HG03354 (cell line): ENCODE results near the gene DGKD.

Source experiments
- ATAC-seq: cut with Tn5 transposase; IDR thresholded peaks from one replicate; pipeline ENCODE4 v1.9.1; 2021; ENCODE audit warnings: mild to moderate bottlenecking; ENCODE audit not compliant: unreplicated experiment, poor library complexity, severe bottlenecking

The DGKD gene

DNA sequence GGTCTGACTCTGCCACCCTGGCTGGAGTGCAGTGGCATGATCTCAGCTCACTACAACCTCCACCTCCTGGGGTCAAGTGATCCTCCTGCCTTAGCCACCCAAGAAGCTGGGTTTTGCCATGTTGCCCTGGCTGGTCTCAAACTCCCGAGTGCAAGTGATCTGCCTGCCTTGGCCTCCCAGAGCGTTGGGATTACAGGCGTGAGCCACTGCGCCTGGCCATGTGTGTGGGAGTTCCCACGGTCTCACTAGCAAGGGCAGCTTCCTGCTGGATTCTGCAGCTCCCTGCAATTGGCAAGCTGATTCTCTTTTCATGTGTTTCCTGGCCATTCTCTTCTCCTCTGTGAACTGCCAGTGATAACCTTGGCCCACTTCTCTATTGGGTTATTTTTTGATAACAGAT lies 128.3 kb downstream of the DGKD start:
- ATAC-seq: no peak

DNA sequence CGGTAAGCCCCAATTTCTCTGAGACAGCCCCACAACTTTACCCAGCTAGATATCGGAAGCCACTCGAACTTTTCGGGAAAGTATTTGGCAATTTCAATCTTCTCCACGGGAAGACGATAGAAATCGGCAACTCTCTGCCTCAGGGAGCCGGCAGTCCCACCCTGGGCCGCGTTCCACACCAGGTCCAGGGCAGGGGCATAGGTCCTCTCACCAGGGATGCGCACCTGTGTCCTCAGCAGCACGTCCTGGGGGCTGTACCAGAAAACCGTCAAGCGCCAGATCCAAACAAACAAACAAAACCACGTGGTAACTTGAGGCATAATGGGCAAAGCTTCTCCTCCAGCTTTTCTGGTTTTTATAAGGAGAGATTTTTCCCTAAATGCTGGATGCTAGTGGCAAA lies 131.4 kb downstream of the DGKD start:
- ATAC-seq: no peak

DNA sequence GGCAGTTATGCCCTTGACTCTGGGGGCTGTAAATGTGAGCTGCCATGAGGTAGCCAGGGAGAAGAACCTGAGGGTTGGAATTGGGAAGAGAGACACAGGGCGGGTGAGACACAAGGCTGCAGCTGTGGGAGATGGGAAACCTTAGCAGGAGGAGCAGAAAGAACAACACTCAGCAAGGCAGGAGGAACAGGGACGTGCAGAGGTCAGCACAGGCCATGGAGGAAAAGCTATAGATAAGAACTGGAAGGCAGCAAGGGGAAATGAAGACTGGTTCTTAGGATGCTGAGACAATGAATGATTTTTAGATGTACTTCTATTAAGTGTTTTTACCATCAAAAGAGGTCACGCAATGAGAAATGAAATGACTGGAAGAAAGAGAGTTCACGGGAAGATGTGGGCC lies 132.1 kb downstream of the DGKD start:
- no peak for ATAC-seq

DNA sequence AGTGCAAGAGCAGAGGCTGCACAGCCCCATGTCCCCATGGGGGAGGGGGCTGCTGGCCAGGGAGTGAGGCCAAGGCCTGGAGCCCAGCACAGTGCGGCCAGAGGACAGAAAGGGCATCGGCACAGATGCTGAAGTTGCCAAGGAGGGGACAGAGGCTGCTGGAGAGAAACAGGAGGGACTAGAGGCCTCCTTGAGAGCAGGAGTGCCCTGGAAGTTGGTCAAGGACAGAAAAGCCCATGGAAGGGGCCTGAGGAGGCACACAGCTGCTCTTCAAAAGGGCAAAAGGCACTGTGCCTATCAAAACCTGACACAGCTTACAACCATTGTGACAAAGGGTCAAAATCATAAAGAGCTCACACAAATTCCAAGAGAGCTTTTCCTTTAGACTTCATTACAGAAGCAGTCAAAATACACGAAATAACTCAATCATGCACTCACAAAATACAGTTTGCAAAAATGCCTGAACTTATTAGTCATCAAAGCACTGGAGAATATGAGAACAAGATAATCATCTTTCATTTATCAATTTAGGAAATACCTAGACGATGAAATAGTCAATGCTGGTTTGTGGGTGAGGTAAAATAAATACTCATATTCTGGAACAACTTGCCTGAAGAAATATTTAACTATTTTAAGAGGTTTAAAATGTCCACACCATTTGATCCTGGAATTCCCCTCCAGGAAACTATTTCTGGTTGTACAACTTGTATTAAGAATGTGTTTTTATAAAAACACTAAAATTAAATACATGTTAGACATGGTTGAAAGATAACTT lies 132.7 kb downstream of the DGKD start:
- no peak for ATAC-seq

- ATAC-seq: no peak
These were observed 133.6 kb downstream of the DGKD start for GRCh38 chr2:233487748-233488345.

- no peak for ATAC-seq
These were observed 134.8 kb downstream of the DGKD start for GRCh38 chr2:233489143-233489542.

DNA sequence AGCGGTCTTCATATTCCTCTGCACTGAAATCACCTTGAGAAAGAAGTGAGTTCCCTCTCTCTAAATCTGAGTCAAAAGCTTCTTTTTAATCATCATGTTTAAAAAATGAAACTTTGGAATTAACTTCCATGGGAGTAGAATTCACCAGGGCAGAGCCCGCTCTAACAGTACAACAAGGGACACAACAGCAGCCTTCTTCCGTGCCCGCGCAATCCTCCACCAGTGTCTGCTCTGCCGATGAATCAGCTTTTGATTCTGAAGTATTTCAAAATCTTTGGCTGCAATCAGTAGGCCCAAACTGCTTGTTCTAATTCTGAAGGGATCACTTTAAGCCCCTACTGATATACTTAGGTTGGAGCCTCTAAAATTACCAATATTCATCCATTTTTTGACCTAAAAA lies 135.4 kb downstream of the DGKD start:
- no peak for ATAC-seq

GRCh38 chr2:233490831-233491230 lies 136.5 kb downstream of the DGKD start:
- no peak for ATAC-seq

- ATAC-seq: no peak
These were observed 137.0 kb downstream of the DGKD start for GRCh38 chr2:233491326-233491725.

DNA sequence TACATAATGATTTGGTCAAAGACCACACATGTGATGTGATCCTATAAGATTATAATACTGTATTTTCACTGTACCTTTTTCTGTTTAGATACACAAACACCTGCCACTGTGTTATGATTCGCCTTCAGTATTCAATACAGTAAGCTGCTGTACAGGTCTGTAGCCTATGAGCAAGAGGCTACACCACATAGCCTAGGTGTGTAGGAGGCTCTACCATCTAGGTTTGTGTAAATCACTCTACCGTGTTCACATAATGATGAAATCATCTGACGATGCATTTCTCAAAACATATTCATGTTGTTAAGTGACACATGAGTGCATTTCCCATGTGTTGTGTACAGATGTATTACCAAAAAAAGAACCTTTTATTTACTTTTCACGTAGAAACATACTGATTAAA lies 137.8 kb downstream of the DGKD start:
- ATAC-seq: no peak

- ATAC-seq: no peak
These were observed 138.5 kb downstream of the DGKD start for GRCh38 chr2:233492751-233493150.

GRCh38 chr2:233495503-233496496 lies 141.5 kb downstream of the DGKD start:
- no peak for ATAC-seq

- no peak for ATAC-seq
These were observed 143.4 kb downstream of the DGKD start for GRCh38 chr2:233497692-233498091.

DNA sequence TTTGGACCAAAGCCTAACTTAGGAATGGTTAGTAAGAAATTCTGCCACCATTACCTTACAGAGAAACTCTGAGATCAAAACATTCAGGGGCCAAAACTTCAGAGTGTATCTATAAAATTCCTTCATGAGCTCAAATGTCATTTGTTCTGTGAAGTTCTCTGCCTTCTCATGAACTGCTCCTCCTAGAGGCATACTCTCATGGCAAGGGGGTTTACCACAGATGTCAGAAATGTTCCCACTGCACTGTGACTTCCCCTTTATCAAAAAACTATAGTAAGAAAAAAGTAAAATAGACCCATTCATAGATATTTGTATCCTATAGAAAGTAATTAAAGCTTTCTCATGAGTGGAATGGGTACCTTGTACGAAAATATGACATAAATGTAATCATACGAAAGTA lies 143.8 kb downstream of the DGKD start:
- ATAC-seq: no peak

- ATAC-seq: no peak
These were observed 145.6 kb downstream of the DGKD start for GRCh38 chr2:233499928-233500327.

- ATAC-seq: no peak
These were observed 147.1 kb downstream of the DGKD start for GRCh38 chr2:233501198-233502076.

GRCh38 chr2:233503481-233503880 lies 149.2 kb downstream of the DGKD start:
- ATAC-seq: no peak

- ATAC-seq: peak; percentile 61
These were observed 149.8 kb downstream of the DGKD start for GRCh38 chr2:233503947-233504637.
